PC-3 (cell line): ENCODE data around the gene AADACL4. TPM values are rescaled to one million over a fixed set of nuclear protein-coding genes. Genes with fewer than 3 reads are reported as not detected.
A peak's percentile ranks its signal among the peaks of the same experiment; 100 is the strongest.

Experiments used
- ATAC-seq: fragments of 200-7000 bp; cut with Tn5 transposase; 2 replicates; pipeline ENCODE4 v1.9.1; 2020; ENCODE audit warnings: mild to moderate bottlenecking, moderate library complexity
- BruUV-seq: library from RNA; stranded (reverse); fragments of 400-500 nt; replicated peaks from 2 replicates; lab custom pipeline; 2021; lab: Mats Ljungman, UMichigan
- CTCF ChIA-PET: fragments of 300-600 bp; sonication (Branson Sonifier 250); formaldehyde crosslinking; loops from one replicate; lab custom pipeline; 2022; ENCODE audit warnings: antibody characterized with exemption; lab: Charles Lee
- POLR2A ChIA-PET: fragments of 300-600 bp; sonication (Branson Sonifier 250); formaldehyde crosslinking; loops from one replicate; lab custom pipeline; 2022; ENCODE audit warnings: antibody characterized with exemption; ENCODE audit not compliant: unreplicated experiment; lab: Charles Lee
- DNase-seq: peaks from one replicate; pipeline ENCODE4 v3.0.0-alpha.2; 2015
- H2AFZ ChIP-seq: fragments of 300-600 bp; sonication (generic); 2 replicates; pipeline ENCODE4 v1.6.0; 2016; ENCODE audit warnings: antibody characterized with exemption, low read length
- H3F3A ChIP-seq: fragments of 300-600 bp; sonication (generic); one replicate; pipeline ENCODE4 v1.6.0; 2017; ENCODE audit warnings: antibody characterized with exemption, low read length, control low read depth, mild to moderate bottlenecking; ENCODE audit not compliant: unreplicated experiment
- H3K27ac ChIP-seq: fragments of 300-600 bp; sonication (generic); 2 replicates; pipeline ENCODE4 v1.5.1; 2016; ENCODE audit warnings: mild to moderate bottlenecking, low read length
- H3K27me3 ChIP-seq: fragments of 300-600 bp; sonication (generic); 2 replicates; pipeline ENCODE4 v1.6.1; 2016; ENCODE audit warnings: low read length, mixed read lengths
- H3K36me3 ChIP-seq: fragments of 300-600 bp; sonication (generic); 2 replicates; pipeline ENCODE4 v1.6.1; 2016; ENCODE audit warnings: low read depth, mixed run types, low read length, mixed read lengths
- H3K4me1 ChIP-seq: fragments of 300-600 bp; sonication (generic); 2 replicates; pipeline ENCODE4 v1.5.1; 2016; ENCODE audit warnings: low read length; ENCODE audit not compliant: insufficient read depth
- H3K4me2 ChIP-seq: fragments of 300-600 bp; sonication (generic); 2 replicates; pipeline ENCODE4 v1.6.0; 2016; ENCODE audit warnings: low read length
- H3K4me3 ChIP-seq: fragments of 300-600 bp; sonication (generic); 2 replicates; pipeline ENCODE4 v1.5.1; 2016; ENCODE audit warnings: mild to moderate bottlenecking, low read length, mixed read lengths
- H3K79me2 ChIP-seq: fragments of 300-600 bp; sonication (generic); 2 replicates; pipeline ENCODE4 v1.6.1; 2017; ENCODE audit warnings: low read length, mixed read lengths
- H3K9ac ChIP-seq: fragments of 300-600 bp; sonication (generic); 2 replicates; pipeline ENCODE4 v1.6.0; 2016; ENCODE audit warnings: mild to moderate bottlenecking, low read length
- H3K9me2 ChIP-seq: fragments of 300-600 bp; sonication (generic); replicated peaks from 2 replicates; pipeline ENCODE4 v1.6.1; 2016; ENCODE audit warnings: mixed run types, low read length, mixed read lengths
- H3K9me3 ChIP-seq: fragments of 300-600 bp; sonication (generic); 2 replicates; pipeline ENCODE4 v1.6.1; 2016; ENCODE audit warnings: low read length, mixed read lengths
- H4K20me1 ChIP-seq: fragments of 300-600 bp; sonication (generic); 2 replicates; pipeline ENCODE4 v1.6.1; 2016; ENCODE audit warnings: low read length, mixed read lengths
- EZH2 ChIP-seq: fragments of 300-600 bp; sonication (generic); IDR thresholded peaks from one replicate; pipeline ENCODE4 v1.6.1; 2017; ENCODE audit warnings: antibody characterized with exemption, mild to moderate bottlenecking, low read length; ENCODE audit not compliant: unreplicated experiment
- EZH2phosphoT487 ChIP-seq: fragments of 300-600 bp; sonication (generic); IDR thresholded peaks from 2 replicates; pipeline ENCODE4 v1.6.1; 2018; ENCODE audit warnings: mild to moderate bottlenecking, antibody characterized with exemption, low read length, borderline replicate concordance
- intact Hi-C: fragments of 100-400 bp; cut with micrococcal nuclease; formaldehyde crosslinking; loops from 2 replicates; pipeline ENCODE4 v1.9.0; 2023
- total RNA-seq: library from RNA; depleted of rRNA; stranded (reverse); fragments of >200 nt; gene quantifications from 2 replicates; pipeline ENCODE4 v1.2.3, GENCODE V29; 2014
- TF ChIP-seq, protein P1 (sequence below): fragments of 300-600 bp; sonication (generic); conservative IDR thresholded peaks from 2 replicates; pipeline ENCODE4 v1.5.1; 2017; ENCODE audit warnings: antibody characterized with exemption, low read depth, mild to moderate bottlenecking, low read length

AADACL4 gene
- total RNA-seq, 1 experiment from 2014 or later: not detected

DNA sequence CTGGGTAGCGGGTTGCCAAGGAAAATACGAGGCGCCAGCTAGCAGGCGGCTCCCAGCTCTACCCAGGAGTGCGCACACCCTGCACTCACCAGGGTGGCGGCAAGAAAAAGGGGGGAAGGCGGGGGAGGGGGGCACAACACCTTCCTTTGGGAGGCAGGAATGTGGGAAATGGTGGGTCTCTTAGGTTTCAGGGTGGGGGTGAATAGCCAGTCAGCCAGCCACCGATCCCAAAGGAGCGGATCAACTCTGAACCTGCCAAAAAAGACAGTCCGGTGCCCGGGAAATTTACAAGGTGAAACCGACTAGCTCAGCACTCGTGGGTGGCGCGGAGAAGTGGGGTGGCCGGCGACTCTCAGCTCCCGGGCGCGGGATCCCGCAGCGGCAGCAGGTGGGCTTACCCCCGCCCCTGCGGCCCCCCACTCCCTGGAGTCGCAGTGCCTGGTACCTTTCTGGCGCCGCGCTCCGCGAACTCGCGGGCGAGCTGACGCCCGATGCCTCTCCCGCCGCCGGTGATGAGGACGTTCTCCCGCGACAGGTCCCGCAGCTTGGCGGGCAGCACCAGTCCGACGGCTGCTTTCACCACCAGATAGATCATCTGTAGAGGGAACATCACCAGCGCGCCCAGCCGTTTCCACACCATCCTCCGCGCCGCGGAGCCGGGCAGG lies 27.0 kb upstream of the AADACL4 start:
- no peak for TF ChIP-seq EZH2
- TF ChIP-seq, protein P1, sequence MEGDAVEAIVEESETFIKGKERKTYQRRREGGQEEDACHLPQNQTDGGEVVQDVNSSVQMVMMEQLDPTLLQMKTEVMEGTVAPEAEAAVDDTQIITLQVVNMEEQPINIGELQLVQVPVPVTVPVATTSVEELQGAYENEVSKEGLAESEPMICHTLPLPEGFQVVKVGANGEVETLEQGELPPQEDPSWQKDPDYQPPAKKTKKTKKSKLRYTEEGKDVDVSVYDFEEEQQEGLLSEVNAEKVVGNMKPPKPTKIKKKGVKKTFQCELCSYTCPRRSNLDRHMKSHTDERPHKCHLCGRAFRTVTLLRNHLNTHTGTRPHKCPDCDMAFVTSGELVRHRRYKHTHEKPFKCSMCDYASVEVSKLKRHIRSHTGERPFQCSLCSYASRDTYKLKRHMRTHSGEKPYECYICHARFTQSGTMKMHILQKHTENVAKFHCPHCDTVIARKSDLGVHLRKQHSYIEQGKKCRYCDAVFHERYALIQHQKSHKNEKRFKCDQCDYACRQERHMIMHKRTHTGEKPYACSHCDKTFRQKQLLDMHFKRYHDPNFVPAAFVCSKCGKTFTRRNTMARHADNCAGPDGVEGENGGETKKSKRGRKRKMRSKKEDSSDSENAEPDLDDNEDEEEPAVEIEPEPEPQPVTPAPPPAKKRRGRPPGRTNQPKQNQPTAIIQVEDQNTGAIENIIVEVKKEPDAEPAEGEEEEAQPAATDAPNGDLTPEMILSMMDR: no peak
- TF ChIP-seq EZH2phosphoT487: no peak
- Histone ChIP-seq H3K4me1 (peaks cover 38% of the 10 kb centered on the region), H3F3A (no peaks in the 10 kb centered on the region), H3K9me3 (no peaks in the 10 kb centered on the region), H3K9me2 (no peaks in the 10 kb centered on the region), H3K9ac (peak overlapping the region; percentile 95), H3K36me3 (peaks cover 15% of the 10 kb centered on the region), H3K4me2 (peak overlapping the region; percentile 91), H3K4me3 (peak overlapping the region; percentile 83), H2AFZ (peak overlapping the region; percentile 27; the same call in 1 of the 2 replicates), H3K27ac (peak overlapping the region; percentile 91), H3K27me3 (no peaks in the 10 kb centered on the region), H4K20me1 (peaks cover 30% of the 10 kb centered on the region), H3K79me2 (peaks cover 80% of the 10 kb centered on the region)
- peak; percentile 11 for DNase-seq
- POLR2A ChIA-PET: interaction anchor here (0.5 to 1.1 kb wide), 5 partner anchors 13 to 1132 kb away, joined by 3 to 35 read pairs (median 4); partner anchors contain the start of gene MIIP
- peak; percentile 10 for ATAC-seq
- CTCF ChIA-PET: interaction anchor here (0.5 to 0.7 kb wide), 3 partner anchors 21 to 285 kb away, joined by 3 to 7 read pairs (median 5); no protein-coding TSS in a partner anchor
- intact Hi-C loops: loop anchor here (1.0 to 5.0 kb wide), 4 partner anchors 13 to 285 kb away; no protein-coding TSS in a partner anchor
- BruUV-seq: no TSS peak

DNA sequence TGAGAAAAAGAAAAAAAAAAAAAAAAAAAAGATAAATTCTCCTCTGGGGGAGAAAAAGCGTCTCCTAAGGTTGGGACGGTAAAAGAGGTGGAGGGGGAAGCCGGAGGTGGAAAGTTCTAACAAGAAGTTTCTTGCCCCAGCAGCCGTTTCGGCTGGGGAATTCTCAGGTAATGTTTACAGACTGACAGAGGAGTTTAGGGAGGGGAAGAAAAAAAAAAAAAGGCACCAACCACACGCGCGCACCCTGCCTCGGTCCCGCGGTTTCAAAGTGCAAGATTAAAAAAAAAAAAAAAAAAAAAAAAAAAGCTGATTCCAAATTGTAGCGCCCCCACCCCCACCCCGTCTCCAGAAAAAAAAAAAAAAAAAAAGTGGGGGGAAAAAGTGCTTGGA lies 26.4 kb upstream of the AADACL4 start:
- Histone ChIP-seq H3K79me2 (peaks cover 74% of the 10 kb centered on the region), H3K9ac (peak overlapping the region; percentile 95), H3K9me3 (no peaks in the 10 kb centered on the region), H3K4me1 (peaks cover 32% of the 10 kb centered on the region), H3K4me2 (peak overlapping the region; percentile 91), H3K36me3 (peaks cover 9% of the 10 kb centered on the region; the same call in 1 of the 2 replicates), H3K27ac (peak overlapping the region; percentile 91), H3K9me2 (no peaks in the 10 kb centered on the region), H4K20me1 (peaks cover 27% of the 10 kb centered on the region), H3K27me3 (no peaks in the 10 kb centered on the region), H3K4me3 (peak overlapping the region; percentile 83), H3F3A (no peaks in the 10 kb centered on the region), H2AFZ (peak overlapping the region; percentile 86)
- ChIA-PET POLR2A (interaction anchor here (0.5 to 1.1 kb wide), 10 partner anchors 21 to 826 kb away, joined by 3 to 35 read pairs (median 8); partner anchors contain the start of gene MIIP), CTCF (interaction anchor here (0.5 to 0.6 kb wide), 4 partner anchors 23 to 1638 kb away, joined by 3 to 11 read pairs (median 4); no protein-coding TSS in a partner anchor)
- DNase-seq (peak; percentile 48), ATAC-seq (no peak)
- TF ChIP-seq EZH2phosphoT487 (no peak), EZH2 (no peak)
- TF ChIP-seq, protein P1: no peak
- intact Hi-C loops: loop anchor here (5.0 kb wide), 2 partner anchors 155 to 285 kb away; no protein-coding TSS in a partner anchor
- no TSS peak for BruUV-seq
